ENCODE data around the gene PRKCE. TPM values are rescaled to one million over a fixed set of nuclear protein-coding genes. Genes with fewer than 3 reads are reported as not detected.
"Not testable (repeated sequence)": the region's sequence is repeated elsewhere in the genome, so short reads cannot be mapped to it uniquely, and the experiment has no call there.

PRKCE gene
- polyA plus RNA-seq, 1 experiment = 16.7 TPM

- CTCF ChIA-PET = no interaction called here
- POLR2A ChIA-PET = no interaction called here
- DNase-seq (ENCODE audit: low read depth, low spot score) = no peak
- no peak overlapping the region for H3K27ac ChIP-seq (ENCODE audit: low read depth, low read length)
- H3K4me3 ChIP-seq (ENCODE audit: low read depth, low read length) = no peak overlapping the region
- H3K9me3 ChIP-seq (ENCODE audit: control insufficient read depth, insufficient read depth, low read length) = peaks cover 6% of the 10 kb centered on the region
- H3K27me3 ChIP-seq (ENCODE audit: control insufficient read depth, insufficient read depth, low read length) = no peaks in the 10 kb centered on the region
- no peak; the same call in 1 of the 2 replicates for TF ChIP-seq CTCF (IDR thresholded peaks at IDR 0.05; ENCODE audit: low read depth, low read length)
Observed at GRCh38 chr2:45712570-45712969, 61.1 kb downstream of the PRKCE start.

GRCh38 chr2:45713136-45713535 is 61.7 kb downstream of the PRKCE start:
- CTCF ChIA-PET = no interaction called here
- TF ChIP-seq CTCF (IDR thresholded peaks at IDR 0.05; ENCODE audit: low read depth, low read length) = no peak
- Histone ChIP-seq H3K4me3 (ENCODE audit: low read depth, low read length) (no peak overlapping the region), H3K9me3 (ENCODE audit: control insufficient read depth, insufficient read depth, low read length) (peaks cover 6% of the 10 kb centered on the region), H3K27me3 (ENCODE audit: control insufficient read depth, insufficient read depth, low read length) (no peaks in the 10 kb centered on the region), H3K27ac (ENCODE audit: low read depth, low read length) (no peak overlapping the region)
- POLR2A ChIA-PET = no interaction called here
- no peak for DNase-seq (ENCODE audit: low read depth, low spot score)

- no peaks in the 10 kb centered on the region for H3K27me3 ChIP-seq (ENCODE audit: control insufficient read depth, insufficient read depth, low read length)
- DNase-seq (ENCODE audit: low read depth, low spot score) = no peak
- peaks cover 3% of the 10 kb centered on the region for H3K9me3 ChIP-seq (ENCODE audit: control insufficient read depth, insufficient read depth, low read length)
- no peak overlapping the region for H3K27ac ChIP-seq (ENCODE audit: low read depth, low read length)
- H3K4me3 ChIP-seq (ENCODE audit: low read depth, low read length) = no peak overlapping the region
- ChIA-PET POLR2A (no interaction called here), CTCF (no interaction called here)
- no peak for TF ChIP-seq CTCF (IDR thresholded peaks at IDR 0.05; ENCODE audit: low read depth, low read length)
Observed at GRCh38 chr2:45713591-45713990, 62.1 kb downstream of the PRKCE start.

- no peak for TF ChIP-seq CTCF (IDR thresholded peaks at IDR 0.05; ENCODE audit: low read depth, low read length)
- POLR2A ChIA-PET = no interaction called here
- Histone ChIP-seq H3K27me3 (ENCODE audit: control insufficient read depth, insufficient read depth, low read length) (no peaks in the 10 kb centered on the region), H3K27ac (ENCODE audit: low read depth, low read length) (no peak overlapping the region), H3K4me3 (ENCODE audit: low read depth, low read length) (no peak overlapping the region), H3K9me3 (ENCODE audit: control insufficient read depth, insufficient read depth, low read length) (no peaks in the 10 kb centered on the region)
- CTCF ChIA-PET = no interaction called here
- no peak for DNase-seq (ENCODE audit: low read depth, low spot score)
Observed at GRCh38 chr2:45714679-45715078, 63.2 kb downstream of the PRKCE start.

GRCh38 chr2:45715601-45716379 is 64.3 kb downstream of the PRKCE start:
- ChIA-PET CTCF (no interaction called here), POLR2A (no interaction called here)
- Histone ChIP-seq H3K27me3 (ENCODE audit: control insufficient read depth, insufficient read depth, low read length) (no peaks in the 10 kb centered on the region), H3K9me3 (ENCODE audit: control insufficient read depth, insufficient read depth, low read length) (no peaks in the 10 kb centered on the region), H3K4me3 (ENCODE audit: low read depth, low read length) (no peak overlapping the region), H3K27ac (ENCODE audit: low read depth, low read length) (no peak overlapping the region)
- DNase-seq (ENCODE audit: low read depth, low spot score) = no peak
- TF ChIP-seq CTCF (IDR thresholded peaks at IDR 0.05; ENCODE audit: low read depth, low read length) = no peak

- POLR2A ChIA-PET; H3K9me3 ChIP-seq (ENCODE audit: control insufficient read depth, insufficient read depth, low read length); CTCF ChIA-PET; H3K27me3 ChIP-seq (ENCODE audit: control insufficient read depth, insufficient read depth, low read length); H3K4me3 ChIP-seq (ENCODE audit: low read depth, low read length); H3K27ac ChIP-seq (ENCODE audit: low read depth, low read length); DNase-seq (ENCODE audit: low read depth, low spot score): not testable (repeated sequence)
Observed at GRCh38 chr2:45716432-45716831, 65.0 kb downstream of the PRKCE start.
